Measurements from ENCODE around the gene LRP2. TPM values are rescaled to one million over a fixed set of nuclear protein-coding genes. Genes with fewer than 3 reads are reported as not detected.
"Not testable (repeated sequence)": the region's sequence is repeated elsewhere in the genome, so short reads cannot be mapped to it uniquely, and the experiment has no call there.

The LRP2 gene
- 100 to 1,000 TPM; 151 to 221 (median 180) TPM for polyA plus RNA-seq (ENCODE audit: insufficient read length in 3 of 3)
- long read RNA-seq, donor 1, partial matches to known transcripts = 16 of 16 reads
- long read RNA-seq, donor 1, other reads (novel, unspliced or antisense) = 0 of 16 reads
- long read RNA-seq, donor 2, partial matches to known transcripts = 5 of 5 reads
- long read RNA-seq, donor 2, other reads (novel, unspliced or antisense) = 0 of 5 reads
- long read RNA-seq, donor 3, full-length matches to known transcripts = 2 of 270 reads
- long read RNA-seq, donor 3, partial matches to known transcripts = 268 of 270 reads
- long read RNA-seq, donor 3, other reads (novel, unspliced or antisense) = 0 of 270 reads
- long read RNA-seq, donor 4, partial matches to known transcripts = 48 of 48 reads
- long read RNA-seq, donor 4, other reads (novel, unspliced or antisense) = 0 of 48 reads
- long read RNA-seq, donor 5 = 0 reads
- long read RNA-seq, donor 6, partial matches to known transcripts = 77 of 77 reads
- long read RNA-seq, donor 6, other reads (novel, unspliced or antisense) = 0 of 77 reads
- long read RNA-seq, donor 7, partial matches to known transcripts = 37 of 38 reads
- long read RNA-seq, donor 7, other reads (novel, unspliced or antisense) = 0 of 38 reads
- long read RNA-seq, donor 8, partial matches to known transcripts = 96 of 96 reads
- long read RNA-seq, donor 8, other reads (novel, unspliced or antisense) = 0 of 96 reads
- long read RNA-seq, donor 9, partial matches to known transcripts = 152 of 152 reads
- long read RNA-seq, donor 9, other reads (novel, unspliced or antisense) = 0 of 152 reads
- long read RNA-seq, donor 10, partial matches to known transcripts = 27 of 27 reads
- long read RNA-seq, donor 10, other reads (novel, unspliced or antisense) = 0 of 27 reads
- long read RNA-seq, donor 11, partial matches to known transcripts = 75 of 75 reads
- long read RNA-seq, donor 11, other reads (novel, unspliced or antisense) = 0 of 75 reads
- long read RNA-seq, donor 12 = 0 reads
- long read RNA-seq, donor 13, partial matches to known transcripts = 29 of 29 reads
- long read RNA-seq, donor 13, other reads (novel, unspliced or antisense) = 0 of 29 reads
- long read RNA-seq, donor 14 = 0 reads
- long read RNA-seq, donor 15, partial matches to known transcripts = 11 of 11 reads
- long read RNA-seq, donor 15, other reads (novel, unspliced or antisense) = 0 of 11 reads
- long read RNA-seq, donor 16, partial matches to known transcripts = 708 of 710 reads
- long read RNA-seq, donor 16, other reads (novel, unspliced or antisense) = 0 of 710 reads

DNA sequence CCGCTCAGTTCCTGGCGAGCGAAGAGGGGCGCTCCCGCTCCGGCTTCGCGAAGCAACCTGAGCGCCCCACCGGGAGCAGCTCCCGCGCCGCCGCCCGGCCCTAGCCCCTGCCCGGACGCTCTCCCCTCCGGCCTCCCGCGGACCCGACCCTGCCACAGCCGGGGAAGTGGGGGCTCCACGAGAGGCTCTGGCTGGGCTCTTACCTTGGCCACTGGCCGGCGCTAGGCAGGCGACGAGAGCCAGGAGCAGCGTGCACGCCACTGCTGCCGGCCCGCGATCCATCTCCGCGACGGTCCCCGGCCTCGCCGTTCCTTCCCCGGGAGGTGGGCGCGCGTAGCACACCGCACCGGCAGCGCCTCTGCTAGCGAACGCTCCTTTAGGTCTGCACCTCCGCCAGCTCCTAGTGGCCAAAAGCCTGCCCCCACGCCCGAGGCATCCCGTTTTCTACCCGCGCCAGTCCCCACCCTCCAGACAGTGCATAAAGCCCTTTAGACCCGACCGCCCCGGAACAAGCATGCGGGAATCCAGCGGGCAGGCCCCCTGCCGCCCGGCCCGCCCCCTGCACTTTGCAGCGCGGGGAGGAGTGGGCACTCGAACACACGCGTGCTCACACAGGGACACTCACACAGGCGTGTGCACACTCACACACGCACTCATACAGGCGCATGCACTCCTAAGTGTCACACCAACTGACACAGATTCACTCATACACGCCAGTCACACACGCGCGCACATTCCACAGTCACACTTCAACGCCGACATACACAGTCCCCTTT is at the start of gene LRP2:
Gene LRP2, minus strand, starts transcription at position 417 of the 776 bp plus-strand sequence. Its CDS starts 135 bp downstream, at position 282.
- peak in 1 of 11 donors; percentile 25 for DNase-seq (ENCODE audit: extremely low read depth in 1 of 11, low read depth in 9 of 11, low spot score in 4 of 11)

DNA sequence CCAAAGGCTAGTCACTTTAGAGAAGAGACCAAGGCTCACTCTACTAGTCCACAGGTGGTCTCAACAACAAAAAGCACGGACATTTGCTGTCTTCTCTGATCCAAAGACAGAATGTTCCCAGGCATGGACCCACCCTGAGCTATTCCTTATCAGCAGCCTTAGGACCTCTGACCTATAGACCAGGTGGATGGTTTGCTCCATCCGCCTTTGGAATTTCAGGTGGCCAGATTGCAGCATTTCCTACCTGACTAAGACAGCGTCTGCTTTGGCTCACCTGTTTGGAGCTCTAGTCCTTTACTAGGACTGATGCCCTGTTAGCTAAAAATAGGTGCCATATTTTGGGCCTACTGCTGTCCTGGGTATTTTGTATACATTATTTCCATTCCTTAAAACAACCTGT is 44.6 kb upstream of the LRP2 start:
- DNase-seq (ENCODE audit: extremely low read depth in 1 of 11, low read depth in 9 of 11, low spot score in 4 of 11) = no peak

DNA sequence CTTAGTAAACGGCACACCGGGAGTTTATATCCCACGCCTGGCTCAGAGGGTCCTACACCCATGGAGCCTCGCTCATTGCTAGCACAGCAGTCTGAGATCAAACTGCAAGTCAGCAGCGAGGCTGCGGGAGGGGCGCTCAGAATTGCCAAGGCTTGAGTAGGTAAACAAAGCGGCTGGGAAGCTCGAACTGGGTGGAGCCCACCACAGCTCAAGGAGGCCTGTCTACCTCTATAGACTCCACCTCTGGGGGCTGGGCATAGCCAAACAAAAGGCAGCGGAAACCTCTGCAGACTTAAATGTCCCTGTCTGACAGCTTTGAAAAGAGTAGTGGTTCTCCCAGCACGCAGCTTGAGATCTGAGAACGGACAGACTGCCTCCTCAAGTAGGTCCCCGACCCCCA is 37.2 kb upstream of the LRP2 start:
- DNase-seq (ENCODE audit: extremely low read depth in 1 of 11, low read depth in 9 of 11, low spot score in 4 of 11) = not testable (repeated sequence)

DNA sequence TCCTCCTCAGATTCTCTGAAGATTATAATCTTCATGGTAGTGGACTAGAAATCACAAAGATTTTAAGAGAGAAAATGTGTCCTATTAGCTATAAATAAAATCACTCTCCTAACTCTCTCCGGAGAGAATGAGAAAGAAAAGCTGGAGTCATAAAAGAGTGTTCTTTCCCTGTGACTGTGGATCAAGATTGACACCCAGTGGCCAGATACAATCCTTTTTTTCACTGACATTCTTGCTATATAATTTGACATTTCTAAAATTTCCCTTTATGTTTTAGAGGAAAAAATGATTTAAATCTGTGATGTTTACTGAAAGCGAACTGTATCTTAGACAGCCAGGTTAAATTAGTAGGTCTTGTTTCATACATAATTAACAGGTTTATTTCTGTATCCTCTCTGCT is 35.4 kb upstream of the LRP2 start:
- peak in 5 of 11 donors; percentile 4 to 40 (median 15) for DNase-seq (ENCODE audit: extremely low read depth in 1 of 11, low read depth in 9 of 11, low spot score in 4 of 11)

DNA sequence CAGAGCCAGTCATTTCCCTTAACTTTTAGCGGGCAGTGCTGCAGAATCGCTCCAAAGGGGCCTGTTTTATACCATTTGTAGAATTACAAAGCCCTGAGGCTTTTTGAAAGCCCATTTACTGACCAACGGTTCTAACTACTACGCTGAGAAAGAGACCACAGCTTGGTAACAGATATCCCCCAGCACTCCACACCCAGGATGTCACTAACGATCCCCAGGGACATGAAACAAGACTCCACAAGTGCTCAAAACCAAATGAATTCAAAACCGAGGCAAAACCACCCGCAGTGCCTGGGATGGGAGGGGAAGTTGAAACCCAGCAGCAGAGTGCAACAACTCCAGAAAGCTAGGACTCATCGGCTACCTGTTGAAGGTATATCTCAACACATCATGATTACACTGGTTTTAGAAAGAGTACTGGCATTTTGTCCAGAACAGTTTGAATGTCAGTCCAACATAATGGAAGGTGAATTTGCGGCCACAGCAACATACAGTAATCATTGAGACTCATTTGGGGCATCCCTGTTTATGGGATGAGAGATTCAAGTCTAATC is 33.6 kb upstream of the LRP2 start:
- DNase-seq (ENCODE audit: extremely low read depth in 1 of 11, low read depth in 9 of 11, low spot score in 4 of 11) = no peak

DNA sequence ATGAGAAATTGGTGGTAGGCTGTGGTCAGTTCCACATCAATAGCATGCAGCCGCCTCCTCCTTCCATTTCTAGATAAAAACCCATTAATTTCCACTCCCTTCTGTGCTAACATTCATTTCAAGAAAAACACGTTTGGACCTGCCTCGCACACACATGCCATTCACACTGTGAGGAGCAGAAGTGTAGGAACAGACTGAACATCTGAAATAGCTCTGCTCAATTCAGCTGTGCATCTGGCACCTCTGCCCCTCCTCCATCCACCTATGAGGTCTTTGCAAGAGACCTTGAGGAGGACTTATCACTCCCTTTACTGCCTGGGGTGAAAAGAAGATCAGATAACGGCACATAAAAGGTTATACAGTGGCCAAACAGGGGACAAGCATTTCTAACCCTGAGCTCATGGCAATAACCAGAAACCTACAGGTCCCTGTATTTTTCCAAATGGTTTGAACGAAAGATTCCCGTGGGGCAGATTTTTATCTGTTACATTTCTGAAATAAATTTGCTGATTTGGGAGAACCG is 30.8 kb upstream of the LRP2 start:
- no peak for DNase-seq (ENCODE audit: extremely low read depth in 1 of 11, low read depth in 9 of 11, low spot score in 4 of 11)

DNA sequence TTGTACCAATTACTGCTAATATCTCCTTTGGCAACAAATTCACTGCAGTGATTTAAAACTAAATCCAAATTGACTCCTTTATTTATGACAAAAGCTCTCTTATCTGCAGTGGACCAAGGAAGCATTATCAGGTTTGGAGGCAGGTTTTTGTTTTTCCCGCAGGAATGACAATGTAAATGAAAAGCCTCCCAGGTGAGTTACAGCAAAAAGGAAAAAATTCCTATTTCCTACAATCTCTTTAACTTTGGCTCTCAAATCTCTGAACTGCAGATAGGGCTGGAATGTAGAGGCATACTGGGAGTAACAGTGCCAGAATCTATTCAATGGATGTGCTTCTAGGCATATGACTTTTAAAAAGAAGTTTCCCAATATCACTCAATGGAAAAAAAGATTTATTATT is 28.9 kb upstream of the LRP2 start:
- no peak for DNase-seq (ENCODE audit: extremely low read depth in 1 of 11, low read depth in 9 of 11, low spot score in 4 of 11)

DNA sequence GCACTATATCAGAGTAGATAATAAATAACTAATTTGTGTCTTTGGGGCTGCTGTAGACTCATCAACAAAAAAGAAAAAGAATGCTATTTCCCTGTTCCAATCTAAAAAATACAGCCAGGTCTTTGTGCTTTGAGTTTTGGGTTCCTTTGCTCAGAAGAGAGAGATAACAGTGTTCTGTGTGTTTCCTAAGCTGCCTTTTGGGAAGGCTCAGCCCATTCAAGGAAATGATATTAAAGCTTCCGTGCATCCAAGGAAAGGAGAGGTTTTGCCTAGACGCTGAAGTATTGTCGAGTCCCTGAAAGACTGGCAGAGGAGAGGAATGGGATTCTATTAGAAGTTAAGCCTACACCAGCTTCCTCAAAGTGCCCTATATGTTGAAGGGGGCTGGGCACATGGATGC is 25.8 kb upstream of the LRP2 start:
- no peak for DNase-seq (ENCODE audit: extremely low read depth in 1 of 11, low read depth in 9 of 11, low spot score in 4 of 11)

DNA sequence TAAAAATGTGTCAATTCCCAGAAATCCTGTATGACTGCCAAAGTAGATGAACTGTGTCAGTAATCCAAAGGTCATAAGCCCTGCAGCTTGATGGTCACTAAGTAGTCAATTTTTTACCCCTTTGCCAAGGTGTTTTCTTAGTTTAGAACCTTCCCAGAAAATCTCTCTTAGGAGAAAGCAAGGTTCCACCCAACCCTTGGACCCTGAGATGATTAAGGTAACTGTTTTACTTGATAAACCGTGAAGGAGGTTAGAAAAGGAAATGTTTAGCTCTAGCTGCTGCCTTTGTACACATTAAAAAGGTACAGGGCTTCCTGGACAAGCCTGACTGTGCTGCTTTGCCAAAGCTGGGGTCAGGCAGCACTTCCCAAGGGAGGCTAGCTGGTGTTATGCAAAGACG is 24.4 kb upstream of the LRP2 start:
- DNase-seq (ENCODE audit: extremely low read depth in 1 of 11, low read depth in 9 of 11, low spot score in 4 of 11) = peak in 2 of 11 donors; percentile 15 to 43

DNA sequence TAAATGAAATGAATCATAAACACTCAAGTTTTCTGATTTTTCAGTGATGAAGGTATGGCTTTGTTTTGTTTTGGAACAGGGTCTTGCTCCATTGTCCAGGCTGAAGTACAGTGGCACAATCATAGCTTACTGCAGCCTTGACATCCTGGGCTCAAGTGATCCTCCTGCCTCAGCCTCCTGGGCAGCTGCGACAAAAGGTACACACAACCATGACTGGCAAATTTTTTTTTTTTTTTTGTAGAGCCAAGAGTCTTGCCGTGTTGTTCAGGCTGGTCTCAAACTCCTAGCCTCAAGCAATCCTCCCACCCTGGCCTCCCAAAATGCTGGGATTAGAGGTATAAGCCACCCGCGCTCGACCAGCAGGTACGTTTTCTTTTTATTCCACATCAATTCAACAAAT is 22.5 kb upstream of the LRP2 start:
- DNase-seq (ENCODE audit: extremely low read depth in 1 of 11, low read depth in 9 of 11, low spot score in 4 of 11) = no peak

DNA sequence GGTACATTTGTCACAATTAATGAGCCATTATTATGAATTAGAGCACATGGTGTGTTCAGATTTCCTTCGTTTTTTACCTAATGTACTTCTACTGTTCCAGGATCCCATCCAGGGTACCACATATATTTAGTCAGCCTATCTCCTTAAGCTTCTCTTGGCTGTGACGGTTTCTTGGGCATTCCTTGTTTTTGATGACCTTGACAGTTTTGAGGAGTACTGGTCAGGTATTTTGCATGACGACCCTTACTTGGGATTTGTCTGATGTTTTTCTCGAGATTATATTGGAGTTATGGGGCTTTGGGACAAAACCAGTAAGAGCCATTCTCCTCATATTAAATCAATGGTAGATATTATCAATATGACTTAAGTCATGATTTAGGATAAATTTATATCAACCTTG is 10.2 kb upstream of the LRP2 start:
- DNase-seq (ENCODE audit: extremely low read depth in 1 of 11, low read depth in 9 of 11, low spot score in 4 of 11) = no peak

DNA sequence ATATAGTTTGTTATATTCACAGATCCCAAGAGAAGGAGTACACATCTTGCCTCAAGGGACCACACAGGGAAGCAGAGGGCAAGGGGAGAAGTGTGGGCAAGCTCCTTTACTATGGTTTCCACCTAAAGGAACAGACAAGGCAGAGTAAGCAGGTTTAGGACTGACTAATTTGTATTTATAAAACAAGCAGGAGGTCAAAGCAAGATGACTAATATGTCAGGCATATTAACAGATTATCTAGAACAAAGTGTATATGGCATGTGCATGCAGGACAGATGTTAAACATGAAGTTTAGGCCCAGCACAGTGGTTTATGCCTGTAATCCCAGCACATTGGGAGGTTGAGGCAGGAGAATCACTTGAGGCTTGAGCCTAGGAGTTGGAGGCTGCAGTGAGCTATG is 3.7 kb upstream of the LRP2 start:
- DNase-seq (ENCODE audit: extremely low read depth in 1 of 11, low read depth in 9 of 11, low spot score in 4 of 11) = no peak

DNA sequence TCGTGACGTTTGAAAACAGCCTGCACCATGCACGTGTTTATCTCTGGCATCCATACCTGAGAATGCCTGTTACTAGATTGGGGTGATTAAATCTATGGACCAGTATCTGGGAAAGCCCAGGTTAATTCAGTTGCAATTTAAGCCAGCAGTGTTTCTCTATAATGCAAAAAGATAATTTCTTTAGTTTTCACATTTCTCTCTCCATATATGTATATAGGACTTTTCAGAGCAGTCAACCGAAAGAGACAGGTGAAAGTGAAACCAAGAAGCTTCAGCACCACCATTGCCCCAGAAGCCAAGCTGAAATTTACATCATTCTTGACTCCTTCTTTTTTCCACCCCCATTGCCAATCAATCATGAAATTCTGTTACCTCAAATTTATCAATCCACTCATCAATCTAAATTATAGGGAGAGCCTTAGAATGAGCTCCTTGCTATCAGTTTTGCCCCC is 2.7 kb upstream of the LRP2 start:
- DNase-seq (ENCODE audit: extremely low read depth in 1 of 11, low read depth in 9 of 11, low spot score in 4 of 11) = no peak

DNA sequence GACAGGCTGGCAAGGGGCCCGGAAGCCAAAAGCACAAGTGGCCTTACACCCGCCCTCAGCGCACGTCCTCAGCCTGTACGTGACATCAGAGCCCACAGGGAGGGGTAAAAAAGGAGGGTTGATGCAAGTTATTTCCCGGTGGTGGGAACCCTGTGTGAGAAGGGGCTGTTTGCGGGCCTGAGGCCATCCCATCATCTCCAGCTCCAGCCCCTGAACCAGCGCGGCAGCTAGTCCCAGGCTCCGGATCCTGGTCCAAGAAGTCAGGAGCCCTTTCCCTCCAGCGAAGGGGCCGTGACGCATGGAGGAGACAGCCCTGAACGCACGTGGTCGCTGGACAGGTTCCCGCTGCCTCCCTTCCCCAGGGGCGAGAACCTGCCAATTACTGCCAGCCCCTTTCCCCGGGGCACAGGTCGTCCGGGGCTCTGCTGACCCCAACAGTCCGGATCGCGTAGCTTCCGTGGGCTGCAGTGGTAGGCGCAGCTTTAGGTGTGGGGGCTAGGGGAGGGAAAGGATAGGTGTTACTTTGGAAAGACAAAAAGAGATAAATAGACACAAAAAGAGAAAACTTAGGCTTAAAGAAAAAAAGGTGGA is 1.3 kb upstream of the LRP2 start:
- peak in 1 of 11 donors; percentile 32 for DNase-seq (ENCODE audit: extremely low read depth in 1 of 11, low read depth in 9 of 11, low spot score in 4 of 11)

DNA sequence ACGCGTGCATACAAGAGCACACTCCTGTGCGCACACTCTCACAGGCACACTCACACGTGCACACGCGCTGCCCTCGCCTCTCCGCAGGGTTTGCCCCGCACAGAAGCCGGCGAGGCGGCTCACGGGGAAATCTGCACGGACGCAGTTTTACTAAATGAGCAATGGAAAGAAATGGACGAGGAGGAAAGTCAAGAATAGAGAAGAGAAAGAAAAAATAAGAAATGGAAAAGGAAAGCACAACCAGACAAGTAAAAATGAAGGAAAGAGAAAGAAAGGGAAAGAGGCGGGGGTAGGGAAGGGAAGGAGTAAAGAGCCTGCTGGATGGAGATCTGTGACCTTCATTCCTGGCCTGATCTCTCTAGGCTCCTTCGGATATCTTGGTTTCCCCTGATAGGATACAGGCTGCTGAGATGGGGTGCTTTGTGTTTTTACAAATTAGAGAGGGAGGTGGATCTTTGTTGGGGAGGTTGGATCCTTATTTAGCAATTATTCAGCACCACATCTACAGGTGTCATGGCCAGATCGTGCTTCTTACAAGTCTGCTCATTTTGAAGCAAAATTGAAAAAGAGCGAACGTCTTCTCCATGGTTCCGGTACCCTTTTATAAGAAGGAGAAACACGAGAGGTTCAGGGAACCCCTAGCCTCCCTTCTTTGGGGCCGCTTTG is 693 bp upstream of the LRP2 start:
- DNase-seq (ENCODE audit: extremely low read depth in 1 of 11, low read depth in 9 of 11, low spot score in 4 of 11) = peak in 1 of 11 donors; percentile 12

DNA sequence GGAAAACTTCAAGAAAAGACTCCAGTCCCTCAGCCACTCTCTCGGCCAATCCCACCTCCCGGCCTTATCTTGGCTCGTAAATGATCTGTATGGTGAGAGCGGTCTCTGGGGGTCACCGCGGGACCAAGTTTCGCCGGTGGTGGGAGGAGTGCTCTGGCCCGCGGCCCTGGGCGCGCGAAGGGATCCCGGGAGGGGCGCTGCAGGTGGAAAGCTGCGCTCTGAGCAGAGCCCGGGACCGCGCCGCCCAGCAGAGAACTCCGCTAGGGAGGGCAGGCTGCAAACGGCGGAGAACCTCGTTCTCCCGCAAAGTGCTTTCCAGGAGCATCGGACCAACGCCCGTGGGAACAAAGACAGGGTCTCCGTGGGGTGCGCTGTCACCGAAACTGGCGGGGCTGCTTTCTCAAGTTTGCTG is 622 bp downstream of the LRP2 start:
- peak in 1 of 11 donors; percentile 25 for DNase-seq (ENCODE audit: extremely low read depth in 1 of 11, low read depth in 9 of 11, low spot score in 4 of 11)
